OCI-LY3 (cell line): ENCODE data around the gene ZNF33A.

Experiments used
- H2AFZ ChIP-seq: fragments of 200-600, 300-600 bp; shearing (Covaris generic); 2 replicates; pipeline ENCODE4 v1.6.0; 2014; ENCODE audit warnings: antibody characterized with exemption, low read depth, low read length
- H3K27ac ChIP-seq: fragments of 200-600, 300-600 bp; sonication (generic); 2 replicates; pipeline ENCODE4 v1.5.1; 2014; ENCODE audit warnings: mild to moderate bottlenecking, low read length, moderate library complexity, mixed read lengths
- H3K27me3 ChIP-seq: fragments of 200-600, 300-600 bp; sonication (generic); 2 replicates; pipeline ENCODE4 v1.6.1; 2014; ENCODE audit warnings: low read depth, low read length, mixed read lengths
- H3K36me3 ChIP-seq: fragments of 200-600, 300-600 bp; sonication (generic); replicated peaks from 2 replicates; pipeline ENCODE3; 2014; ENCODE audit warnings: low read depth, low read length, mixed read lengths
- H3K4me1 ChIP-seq: fragments of 300-600, 200-600 bp; sonication (generic); 2 replicates; pipeline ENCODE4 v1.6.1; 2014; ENCODE audit warnings: low read length, mixed read lengths
- H3K4me2 ChIP-seq: fragments of 200-600, 300-600 bp; sonication (generic); 2 replicates; pipeline ENCODE4 v1.6.1; 2014; ENCODE audit warnings: low read length, mixed read lengths
- H3K4me3 ChIP-seq: fragments of 300-600, 200-600 bp; sonication (generic); 2 replicates; pipeline ENCODE4 v1.5.1; 2014; ENCODE audit warnings: antibody characterized with exemption, mild to moderate bottlenecking, low read length, moderate library complexity
- H3K79me2 ChIP-seq: fragments of 300-600, 200-600 bp; shearing (Covaris generic); 2 replicates; pipeline ENCODE4 v1.6.1; 2014; ENCODE audit warnings: mild to moderate bottlenecking, low read length, mixed read lengths
- H3K9ac ChIP-seq: fragments of 300-600, 200-600 bp; shearing (Covaris generic); 2 replicates; pipeline ENCODE4 v1.6.0; 2014; ENCODE audit warnings: mild to moderate bottlenecking, low read length, moderate library complexity
- H3K9me3 ChIP-seq: fragments of 200-600, 300-600 bp; shearing (Covaris generic); 2 replicates; pipeline ENCODE4 v1.6.1; 2014; ENCODE audit warnings: low read length, mixed read lengths; ENCODE audit not compliant: insufficient read depth
- H4K20me1 ChIP-seq: fragments of 200-600, 300-600 bp; sonication (generic); 2 replicates; pipeline ENCODE4 v1.6.1; 2016; ENCODE audit warnings: low read length, mixed read lengths; ENCODE audit not compliant: insufficient read depth
- CTCF ChIP-seq: fragments of 200-600, 300-600 bp; sonication (generic); IDR thresholded peaks from 2 replicates; pipeline ENCODE4 v1.5.1; 2014; ENCODE audit warnings: antibody characterized with exemption, low read length, low read depth
- EZH2phosphoT487 ChIP-seq: fragments of 200-600 bp; shearing (Covaris generic); IDR thresholded peaks from 2 replicates; pipeline ENCODE4 v1.6.1; 2018; ENCODE audit warnings: antibody characterized with exemption, mixed run types, low read depth

ZNF33A gene

GRCh38 chr10:38112159-38112558, 101.7 kb downstream of the ZNF33A start:
- Histone ChIP-seq H3K4me2 (no peak overlapping the region), H3K9me3 (0 out of 2 replicates have a peak, but pooled peaks cover 7% of the 10 kb centered on the region), H3K27me3 (no peaks in the 10 kb centered on the region), H3K36me3 (peaks cover 31% of the 10 kb centered on the region), H3K27ac (no peak overlapping the region), H3K79me2 (no peaks in the 10 kb centered on the region), H4K20me1 (no peaks in the 10 kb centered on the region), H3K4me3 (no peak overlapping the region), H2AFZ (no peak overlapping the region), H3K9ac (no peak overlapping the region), H3K4me1 (no peaks in the 10 kb centered on the region)
- TF ChIP-seq CTCF (no peak), EZH2phosphoT487 (no peak)
